Psoas muscle (tissue), 8 donors: ENCODE data around the gene FAM78B. TPM values are rescaled to one million over a fixed set of nuclear protein-coding genes. Genes with fewer than 3 reads are reported as not detected.

Experiments used
- ATAC-seq, 4 donors: fragments of 200-7000 bp; cut with Tn5 transposase; one replicate each; pipeline ENCODE4 v1.9.1; 2020; ENCODE audit warnings: moderate library complexity in 3 of 4, mild to moderate bottlenecking in 2 of 4
- DNase-seq, 2 donors: peaks; one replicate each; pipeline ENCODE4 v3.0.0-alpha.2; 2020
- H3K27ac ChIP-seq: fragments of 200-600 bp; one replicate; pipeline ENCODE4 v1.8.0; 2022
- H3K27me3 ChIP-seq, 3 donors: fragments of 200-600 bp in 1 of 3; one replicate each; pipeline versions ENCODE4 v1.6.1 to v1.8.0; 2013 to 2022; ENCODE audit warnings: low read length in 2 of 3, mild to moderate bottlenecking in 2 of 3, moderate library complexity in 1 of 3; ENCODE audit not compliant: insufficient read depth in 3 of 3
- H3K36me3 ChIP-seq, 2 donors: fragments of 200-600 bp in 1 of 2; one replicate each; pipeline versions ENCODE4 v1.6.1 to v1.8.0; 2013 to 2022; ENCODE audit warnings: low read depth in 1 of 2, mild to moderate bottlenecking in 1 of 2, moderate library complexity in 1 of 2; ENCODE audit not compliant: insufficient read depth in 1 of 2
- H3K4me1 ChIP-seq: fragments of 200-600 bp; one replicate; pipeline ENCODE4 v1.8.0; 2022
- H3K4me3 ChIP-seq: fragments of 200-600 bp; one replicate; pipeline ENCODE4 v1.8.0; 2022; ENCODE audit warnings: mild to moderate bottlenecking
- H3K9me3 ChIP-seq: fragments of 200-600 bp; one replicate; pipeline ENCODE4 v1.8.0; 2022
- WGBS, 3 donors: extraction: QIAGEN DNeasy Blood & Tissue Kit; methylation state at CpG; one replicate each; pipeline versions ENCODE4 v1.1.6 to v1.1.7; 2013; 5-methylcytosine and 5-hydroxymethylcytosine counted together
- intact Hi-C, 2 donors: fragments of 100-400 bp; cut with DNase I; formaldehyde crosslinking; loops; one replicate each; pipeline versions ENCODE4 v1.11.0 to v1.14.2; 2022
- polyA plus RNA-seq, 3 donors: library from polyadenylated mRNA; stranded (reverse); fragments of 200-250 nt; gene quantifications; one replicate each; pipeline ENCODE4 v1.2.3, GENCODE V29; 2013
- total RNA-seq, 4 donors: library from RNA; stranded (reverse); fragmentation: NEBNext Ultra II Directional in 2 of 4; extraction: Animal tissue kit (Norgen Biotek cat#: 25700) in 2 of 4; gene quantifications; one replicate each; pipeline versions ENCODE4 v1.2.1 to v1.2.4, GENCODE V29; 2021 to 2023
- TF ChIP-seq, protein P1 (sequence below): fragments of 200-600 bp; IDR thresholded peaks from one replicate; pipeline ENCODE4 v1.8.0; 2022; ENCODE audit warnings: antibody characterized with exemption
- donor health status: healthy with polysubstance abuse.
- donor health status: DM: no; HTN: no; CAD: no; lungs with moderate emphysema.
- donor health status: Bipolar disorder and iron deficiency.
- donor health status: healthy.
- donor health status: DM: yes; HTN: yes; CAD: no.
- donor health status: DM: no; HTN: no; CAD: no.
- donor health status: DM: no; HTN: no; CAD: no.
- donor health status: DM: yes; HTN: yes; CAD: no.

The FAM78B gene
- total and polyA plus RNA-seq, 7 donors: 1.6 to 9.8 (median 4.9) TPM

DNA sequence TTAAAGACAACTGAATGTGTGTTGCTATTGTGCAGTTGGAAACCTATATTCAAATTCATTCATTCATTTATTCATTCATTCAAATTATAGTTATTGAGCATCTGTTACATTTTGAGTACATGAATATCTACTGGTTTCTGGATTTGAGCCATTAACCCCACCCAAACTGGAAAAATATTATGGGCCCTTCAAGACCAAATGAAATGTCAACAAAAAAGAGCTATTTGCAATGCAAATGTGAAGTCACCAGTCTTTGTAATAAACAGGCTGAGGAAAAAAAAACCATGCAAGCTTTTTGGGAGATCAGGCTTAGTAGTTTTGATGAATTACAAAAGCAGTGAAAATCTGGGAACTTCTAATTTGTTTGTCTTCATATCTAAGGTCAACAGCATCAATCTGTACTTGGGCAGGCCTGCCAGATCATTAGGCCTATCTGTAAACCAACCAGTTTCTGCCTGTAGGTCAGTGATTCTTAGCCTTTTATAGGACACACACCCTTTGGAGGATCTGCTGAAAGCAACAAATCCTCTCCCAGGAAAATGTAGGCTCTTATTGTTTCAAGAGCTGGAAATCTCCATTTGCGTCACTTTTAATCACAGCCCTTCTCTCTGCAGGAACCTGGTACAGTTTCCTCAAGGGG lies 134.7 kb downstream of the FAM78B start:
- WGBS, 3 donors: 93 to 100% (median 97%) methylated on average over 1 of the region's 1 CpG
- intact Hi-C loops: no loop called here

DNA sequence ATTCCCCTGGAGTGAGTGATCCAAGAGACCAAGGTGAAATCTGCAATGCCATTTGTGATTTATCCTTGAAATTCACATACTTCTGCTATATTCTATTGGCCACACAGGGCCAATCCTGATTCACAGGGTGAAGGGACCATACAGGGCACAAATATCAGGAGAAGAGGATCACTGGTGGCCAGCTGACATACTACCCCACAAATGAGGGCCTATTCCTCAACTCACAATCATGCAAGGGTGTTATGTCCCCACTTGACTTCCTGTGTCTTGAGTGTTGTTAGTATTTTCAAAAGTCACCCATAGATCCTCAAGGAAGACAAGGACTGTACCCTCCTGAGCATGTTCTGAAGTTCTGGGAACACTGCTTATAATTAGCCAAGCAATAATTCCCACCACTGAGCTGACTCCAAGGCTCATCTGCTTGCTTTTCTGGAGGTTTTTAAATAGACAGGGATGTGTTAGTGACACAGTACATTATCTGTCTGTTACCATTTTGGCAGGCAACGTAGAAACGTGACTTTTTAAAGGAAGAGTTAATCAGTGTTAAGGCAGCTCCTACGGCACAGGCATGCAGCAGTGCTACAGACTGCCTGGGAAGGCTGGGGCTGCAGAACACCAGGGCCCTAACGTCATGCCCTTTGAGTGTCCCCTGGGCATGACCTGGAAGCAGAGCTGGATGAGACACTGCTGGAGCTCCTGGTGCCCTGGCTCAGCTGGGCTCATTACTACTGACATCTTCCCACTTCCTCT lies 137.4 kb downstream of the FAM78B start:
- 30 to 40% (median 32%) methylated on average over 4 of the region's 4 CpGs for WGBS, 3 donors
- intact Hi-C loops: no loop called here
- no peaks in the 10 kb centered on the region for H3K36me3 ChIP-seq
- no peaks in the 10 kb centered on the region for H3K9me3 ChIP-seq
- TF ChIP-seq, protein P1, sequence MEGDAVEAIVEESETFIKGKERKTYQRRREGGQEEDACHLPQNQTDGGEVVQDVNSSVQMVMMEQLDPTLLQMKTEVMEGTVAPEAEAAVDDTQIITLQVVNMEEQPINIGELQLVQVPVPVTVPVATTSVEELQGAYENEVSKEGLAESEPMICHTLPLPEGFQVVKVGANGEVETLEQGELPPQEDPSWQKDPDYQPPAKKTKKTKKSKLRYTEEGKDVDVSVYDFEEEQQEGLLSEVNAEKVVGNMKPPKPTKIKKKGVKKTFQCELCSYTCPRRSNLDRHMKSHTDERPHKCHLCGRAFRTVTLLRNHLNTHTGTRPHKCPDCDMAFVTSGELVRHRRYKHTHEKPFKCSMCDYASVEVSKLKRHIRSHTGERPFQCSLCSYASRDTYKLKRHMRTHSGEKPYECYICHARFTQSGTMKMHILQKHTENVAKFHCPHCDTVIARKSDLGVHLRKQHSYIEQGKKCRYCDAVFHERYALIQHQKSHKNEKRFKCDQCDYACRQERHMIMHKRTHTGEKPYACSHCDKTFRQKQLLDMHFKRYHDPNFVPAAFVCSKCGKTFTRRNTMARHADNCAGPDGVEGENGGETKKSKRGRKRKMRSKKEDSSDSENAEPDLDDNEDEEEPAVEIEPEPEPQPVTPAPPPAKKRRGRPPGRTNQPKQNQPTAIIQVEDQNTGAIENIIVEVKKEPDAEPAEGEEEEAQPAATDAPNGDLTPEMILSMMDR: no peak
- DNase-seq (no peak), ATAC-seq (no peak)
- H3K4me1 ChIP-seq: no peaks in the 10 kb centered on the region
- H3K27me3 ChIP-seq: no peaks in the 10 kb centered on the region
- no peak overlapping the region for H3K4me3 ChIP-seq
- no peak overlapping the region for H3K27ac ChIP-seq

More for the DNA sequence above, 134.7 kb downstream of the FAM78B start:
- DNase-seq: no peak
- Histone ChIP-seq H3K4me3 (no peak overlapping the region), H3K4me1 (no peaks in the 10 kb centered on the region), H3K27ac (no peak overlapping the region), H3K27me3 (no peaks in the 10 kb centered on the region), H3K36me3 (no peaks in the 10 kb centered on the region), H3K9me3 (no peaks in the 10 kb centered on the region)
- no peak for ATAC-seq
- TF ChIP-seq, protein P1: no peak

DNA sequence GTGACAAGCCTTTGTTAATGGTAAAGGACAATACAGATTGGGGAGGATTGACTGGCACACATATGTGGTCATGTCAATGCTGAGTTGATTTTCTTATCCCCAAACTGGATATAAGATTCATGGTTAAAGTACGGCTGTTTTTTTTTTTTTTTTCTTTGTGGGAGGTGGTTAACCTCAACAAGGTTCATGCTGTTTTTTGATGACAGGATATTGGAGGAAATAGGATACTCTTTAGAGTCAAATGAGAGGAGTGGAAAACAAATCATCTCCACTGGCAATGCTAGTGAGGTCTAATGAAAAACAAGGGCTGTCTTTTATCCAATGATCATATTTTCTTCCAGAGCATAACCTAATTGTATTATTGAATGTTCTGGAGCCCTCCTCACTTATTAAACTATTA lies 140.2 kb downstream of the FAM78B start:
- Histone ChIP-seq H3K4me3 (no peak overlapping the region), H3K4me1 (no peaks in the 10 kb centered on the region), H3K9me3 (no peaks in the 10 kb centered on the region), H3K27ac (no peak overlapping the region), H3K36me3 (no peaks in the 10 kb centered on the region), H3K27me3 (no peaks in the 10 kb centered on the region)
- TF ChIP-seq, protein P1: no peak
- intact Hi-C loops: no loop called here
- DNase-seq (no peak), ATAC-seq (no peak)
- WGBS, 3 donors: 39 to 77% (median 52%) methylated on average over 1 of the region's 1 CpG

DNA sequence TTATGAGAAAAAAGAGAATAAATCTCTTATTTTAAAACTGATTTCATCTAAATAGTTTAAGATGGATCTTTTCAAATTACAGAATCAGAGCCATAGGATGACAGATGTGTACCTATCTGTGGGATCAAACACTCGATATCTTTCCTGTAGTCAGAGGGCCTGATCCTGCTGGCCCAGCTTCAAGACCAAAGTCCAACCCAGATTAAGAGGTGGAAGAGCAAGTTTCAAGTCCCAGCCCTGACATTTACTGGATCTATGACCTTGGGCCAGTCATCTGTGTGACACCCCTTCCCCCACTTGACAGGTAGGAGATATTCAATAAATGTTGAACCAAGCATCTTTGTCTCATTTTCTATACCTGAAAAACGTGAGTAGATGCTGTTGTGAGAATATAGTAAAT lies 140.7 kb downstream of the FAM78B start:
- H3K27me3 ChIP-seq: no peaks in the 10 kb centered on the region
- 69 to 73% (median 71%) methylated on average over 2 of the region's 2 CpGs for WGBS, 3 donors
- ATAC-seq (no peak), DNase-seq (no peak)
- H3K27ac ChIP-seq: no peak overlapping the region
- intact Hi-C loops: no loop called here
- H3K9me3 ChIP-seq: no peaks in the 10 kb centered on the region
- no peaks in the 10 kb centered on the region for H3K4me1 ChIP-seq
- H3K36me3 ChIP-seq: no peaks in the 10 kb centered on the region
- no peak overlapping the region for H3K4me3 ChIP-seq
- TF ChIP-seq, protein P1: no peak
